Panc1 (cell line): ENCODE data around the gene NFIC. TPM values are rescaled to one million over a fixed set of nuclear protein-coding genes. Genes with fewer than 3 reads are reported as not detected.

ENCODE experiments used
- ATAC-seq: fragments of 200-7000 bp; cut with Tn5 transposase; 2 replicates; pipeline ENCODE4 v1.9.1; 2020; ENCODE audit warnings: mild to moderate bottlenecking, moderate library complexity
- BruUV-seq: library from RNA; stranded (reverse); fragments of 400-500 nt; replicated peaks from 2 replicates; lab custom pipeline; 2021; lab: Mats Ljungman, UMichigan
- CTCF ChIA-PET: fragments of 300-600 bp; sonication (Branson Sonifier 250); formaldehyde crosslinking; loops from one replicate; lab custom pipeline; 2022; ENCODE audit warnings: antibody characterized with exemption; lab: Charles Lee
- POLR2A ChIA-PET: fragments of 300-600 bp; sonication (Branson Sonifier 250); formaldehyde crosslinking; loops from one replicate; lab custom pipeline; 2022; ENCODE audit warnings: antibody characterized with exemption; lab: Charles Lee
- DNase-seq: peaks from one replicate; pipeline ENCODE4 v3.0.0-alpha.2; 2010; ENCODE audit warnings: low read depth, low spot score
- H3K27ac ChIP-seq: 2 replicates; pipeline ENCODE4 v1.5.1; 2011; ENCODE audit warnings: mild to moderate bottlenecking, low read length, inconsistent platforms
- H3K27me3 ChIP-seq: fragments of 200-500 bp; sonication (Bioruptor generic); 2 replicates; pipeline ENCODE4 v1.6.0; 2014; ENCODE audit warnings: low read length, inconsistent platforms; ENCODE audit not compliant: control insufficient read depth, insufficient read depth
- H3K36me3 ChIP-seq: fragments of 200-500 bp; sonication (Bioruptor generic); 2 replicates; pipeline ENCODE4 v1.5.1; 2014; ENCODE audit warnings: inconsistent platforms, mild to moderate bottlenecking, low read length, moderate library complexity; ENCODE audit not compliant: control insufficient read depth, insufficient read depth
- H3K4me1 ChIP-seq: 2 replicates; pipeline ENCODE4 v1.5.1; 2011; ENCODE audit warnings: inconsistent platforms, mild to moderate bottlenecking, low read length, moderate library complexity; ENCODE audit not compliant: control insufficient read depth, insufficient read depth
- H3K4me3 ChIP-seq, 2 experiments: 2 replicates each; pipeline ENCODE4 v1.5.1; 2011 to 2012; ENCODE audit warnings: low read depth in 2 of 2, low read length in 2 of 2, mild to moderate bottlenecking in 2 of 2, inconsistent platforms in 1 of 2, moderate library complexity in 1 of 2
- H3K9me3 ChIP-seq: fragments of 200-500 bp; sonication (Bioruptor generic); 2 replicates; pipeline ENCODE4 v1.5.1; 2014; ENCODE audit warnings: low read depth, mild to moderate bottlenecking, inconsistent platforms, low read length, moderate library complexity; ENCODE audit not compliant: control insufficient read depth, insufficient read depth
- POLR2AphosphoS5 ChIP-seq: IDR thresholded peaks from 2 replicates; pipeline ENCODE4 v1.6.1; 2012; ENCODE audit warnings: mild to moderate bottlenecking, low read depth, low read length, moderate library complexity
- SIN3A ChIP-seq: IDR thresholded peaks from 2 replicates; pipeline ENCODE4 v1.6.1; 2012; ENCODE audit warnings: low read depth, mild to moderate bottlenecking, low read length, moderate library complexity, borderline replicate concordance; ENCODE audit not compliant: insufficient read depth
- TCF7L2 ChIP-seq: IDR thresholded peaks from 2 replicates; pipeline ENCODE4 v1.6.1; 2011; ENCODE audit warnings: mild to moderate bottlenecking, low read depth, low read length, inconsistent platforms
- in situ Hi-C: cut with HindIII; loops from 2 replicates; pipeline ENCODE4 v1.10.0; 2016; ENCODE audit warnings: low sequenced_read_pairs, low pct_unique_long_range_greater_than_20kb
- intact Hi-C: fragments of 100-400 bp; cut with micrococcal nuclease; formaldehyde crosslinking; loops from one replicate; pipeline ENCODE4 v1.10.0; 2022; ENCODE audit not compliant: unreplicated experiment
- total RNA-seq: library from RNA; stranded (reverse); gene quantifications from one replicate; pipeline ENCODE4 v1.2.1, GENCODE V29; 2021; ENCODE audit not compliant: unreplicated experiment
- TF ChIP-seq, protein P1 (sequence below), 2 experiments: IDR thresholded peaks; 2 replicates each; pipeline ENCODE4 v1.6.1; 2011 to 2012; ENCODE audit warnings: low read depth in 2 of 2, control low read depth in 1 of 2, low read length in 1 of 2, mild to moderate bottlenecking in 1 of 2, moderate library complexity in 1 of 2; ENCODE audit not compliant: insufficient read depth in 1 of 2
- TF ChIP-seq, protein P2 (sequence below): fragments of 450-650 bp; IDR thresholded peaks from 2 replicates; pipeline ENCODE4 v1.5.1; 2017; ENCODE audit warnings: mild to moderate bottlenecking

Gene NFIC
- total RNA-seq, 1 experiment from 2014 or later = 120 TPM

DNA sequence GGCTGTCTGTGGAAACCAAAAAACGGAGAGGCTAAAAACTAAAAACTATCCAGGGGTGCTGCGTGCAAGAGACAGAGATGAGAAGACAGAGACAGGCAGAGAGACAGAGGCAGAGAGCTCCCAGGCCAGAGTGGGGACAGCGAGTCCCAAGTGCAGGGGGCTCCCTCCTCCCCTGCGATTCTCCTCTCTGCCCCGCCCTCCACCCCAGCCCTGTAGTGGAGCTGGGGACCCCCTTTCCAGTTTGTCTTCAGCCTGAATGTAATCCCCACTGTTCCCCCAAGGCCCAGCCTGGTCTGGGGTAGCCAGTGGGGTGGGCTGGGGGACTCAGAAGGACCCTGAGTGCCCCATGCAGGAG, 2.0 kb downstream of the NFIC start:
- intact Hi-C loops = no loop called here
- no peaks in the 10 kb centered on the region for H3K36me3 ChIP-seq
- BruUV-seq = TSS peak; percentile 38
- peak overlapping the region; percentile 90 for H3K27ac ChIP-seq
- CTCF ChIA-PET = no interaction called here
- no peaks in the 10 kb centered on the region for H3K9me3 ChIP-seq
- no peaks in the 10 kb centered on the region for H3K27me3 ChIP-seq
- TF ChIP-seq SIN3A = no peak
- no peak for TF ChIP-seq POLR2AphosphoS5
- TF ChIP-seq TCF7L2 = no peak
- TF ChIP-seq, protein P1, sequence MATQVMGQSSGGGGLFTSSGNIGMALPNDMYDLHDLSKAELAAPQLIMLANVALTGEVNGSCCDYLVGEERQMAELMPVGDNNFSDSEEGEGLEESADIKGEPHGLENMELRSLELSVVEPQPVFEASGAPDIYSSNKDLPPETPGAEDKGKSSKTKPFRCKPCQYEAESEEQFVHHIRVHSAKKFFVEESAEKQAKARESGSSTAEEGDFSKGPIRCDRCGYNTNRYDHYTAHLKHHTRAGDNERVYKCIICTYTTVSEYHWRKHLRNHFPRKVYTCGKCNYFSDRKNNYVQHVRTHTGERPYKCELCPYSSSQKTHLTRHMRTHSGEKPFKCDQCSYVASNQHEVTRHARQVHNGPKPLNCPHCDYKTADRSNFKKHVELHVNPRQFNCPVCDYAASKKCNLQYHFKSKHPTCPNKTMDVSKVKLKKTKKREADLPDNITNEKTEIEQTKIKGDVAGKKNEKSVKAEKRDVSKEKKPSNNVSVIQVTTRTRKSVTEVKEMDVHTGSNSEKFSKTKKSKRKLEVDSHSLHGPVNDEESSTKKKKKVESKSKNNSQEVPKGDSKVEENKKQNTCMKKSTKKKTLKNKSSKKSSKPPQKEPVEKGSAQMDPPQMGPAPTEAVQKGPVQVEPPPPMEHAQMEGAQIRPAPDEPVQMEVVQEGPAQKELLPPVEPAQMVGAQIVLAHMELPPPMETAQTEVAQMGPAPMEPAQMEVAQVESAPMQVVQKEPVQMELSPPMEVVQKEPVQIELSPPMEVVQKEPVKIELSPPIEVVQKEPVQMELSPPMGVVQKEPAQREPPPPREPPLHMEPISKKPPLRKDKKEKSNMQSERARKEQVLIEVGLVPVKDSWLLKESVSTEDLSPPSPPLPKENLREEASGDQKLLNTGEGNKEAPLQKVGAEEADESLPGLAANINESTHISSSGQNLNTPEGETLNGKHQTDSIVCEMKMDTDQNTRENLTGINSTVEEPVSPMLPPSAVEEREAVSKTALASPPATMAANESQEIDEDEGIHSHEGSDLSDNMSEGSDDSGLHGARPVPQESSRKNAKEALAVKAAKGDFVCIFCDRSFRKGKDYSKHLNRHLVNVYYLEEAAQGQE (IDR thresholded peaks at IDR 0.05; ENCODE audit: insufficient read depth in 1 of 2, low read depth in 2 of 2, low read length in 1 of 2) = no peak
- TF ChIP-seq, protein P2, sequence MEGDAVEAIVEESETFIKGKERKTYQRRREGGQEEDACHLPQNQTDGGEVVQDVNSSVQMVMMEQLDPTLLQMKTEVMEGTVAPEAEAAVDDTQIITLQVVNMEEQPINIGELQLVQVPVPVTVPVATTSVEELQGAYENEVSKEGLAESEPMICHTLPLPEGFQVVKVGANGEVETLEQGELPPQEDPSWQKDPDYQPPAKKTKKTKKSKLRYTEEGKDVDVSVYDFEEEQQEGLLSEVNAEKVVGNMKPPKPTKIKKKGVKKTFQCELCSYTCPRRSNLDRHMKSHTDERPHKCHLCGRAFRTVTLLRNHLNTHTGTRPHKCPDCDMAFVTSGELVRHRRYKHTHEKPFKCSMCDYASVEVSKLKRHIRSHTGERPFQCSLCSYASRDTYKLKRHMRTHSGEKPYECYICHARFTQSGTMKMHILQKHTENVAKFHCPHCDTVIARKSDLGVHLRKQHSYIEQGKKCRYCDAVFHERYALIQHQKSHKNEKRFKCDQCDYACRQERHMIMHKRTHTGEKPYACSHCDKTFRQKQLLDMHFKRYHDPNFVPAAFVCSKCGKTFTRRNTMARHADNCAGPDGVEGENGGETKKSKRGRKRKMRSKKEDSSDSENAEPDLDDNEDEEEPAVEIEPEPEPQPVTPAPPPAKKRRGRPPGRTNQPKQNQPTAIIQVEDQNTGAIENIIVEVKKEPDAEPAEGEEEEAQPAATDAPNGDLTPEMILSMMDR = no peak
- POLR2A ChIA-PET = no interaction called here
- peak overlapping the region; percentile 54 to 69 for H3K4me3 ChIP-seq
- ATAC-seq (no peak), DNase-seq (no peak)
- H3K4me1 ChIP-seq = peaks cover 56% of the 10 kb centered on the region
- in situ Hi-C loops = no loop called here

DNA sequence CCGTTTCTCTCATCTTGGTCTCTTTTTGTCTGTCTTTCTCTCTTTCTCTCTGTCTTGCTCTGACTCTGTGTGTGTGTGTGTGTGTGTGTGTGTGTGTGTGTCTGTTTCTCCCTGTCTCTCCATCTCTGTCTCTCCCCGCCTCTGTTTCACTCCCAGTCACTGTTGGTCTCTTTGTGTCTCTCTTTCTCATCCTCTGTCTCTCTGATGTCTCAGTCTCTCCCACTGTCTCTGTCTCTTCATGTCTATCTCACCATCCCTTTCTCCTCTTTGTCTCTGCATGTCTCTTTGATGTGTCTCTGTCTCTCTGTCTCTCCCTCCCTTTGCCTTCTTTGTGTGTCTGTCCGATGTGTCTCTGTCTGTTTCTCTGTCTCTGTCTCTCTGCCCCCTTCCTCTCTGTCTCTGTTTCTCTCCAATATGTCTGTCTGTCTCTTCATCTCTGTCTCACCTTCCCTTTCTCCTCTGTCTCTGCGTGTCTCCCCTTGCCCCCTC, 2.5 kb downstream of the NFIC start:
- Histone ChIP-seq H3K27ac (peak overlapping the region; percentile 90), H3K9me3 (no peaks in the 10 kb centered on the region), H3K4me1 (peaks cover 55% of the 10 kb centered on the region), H3K27me3 (no peaks in the 10 kb centered on the region), H3K4me3 (peak overlapping the region; percentile 54 to 69), H3K36me3 (no peaks in the 10 kb centered on the region)
- DNase-seq (no peak), ATAC-seq (no peak)
- intact Hi-C loops = no loop called here
- TF ChIP-seq, protein P1 (IDR thresholded peaks at IDR 0.05; ENCODE audit: insufficient read depth in 1 of 2, low read depth in 2 of 2, low read length in 1 of 2) = no peak
- TF ChIP-seq, protein P2 = no peak
- no peak for TF ChIP-seq TCF7L2
- TF ChIP-seq SIN3A = no peak
- no peak; the same call in 1 of the 2 replicates for TF ChIP-seq POLR2AphosphoS5
- POLR2A ChIA-PET = interaction anchor here (0.6 kb wide), 2 partner anchors 15 to 1453 kb away, joined by 3 to 16 read pairs; no protein-coding TSS in a partner anchor
- in situ Hi-C loops = no loop called here
- CTCF ChIA-PET = no interaction called here
- BruUV-seq = no TSS peak
